Gastroesophageal sphincter (tissue), 4 donors: Measurements from ENCODE around the gene FBXL12. TPM values are rescaled to one million over a fixed set of nuclear protein-coding genes. Genes with fewer than 3 reads are reported as not detected.
A peak's percentile ranks its signal among the peaks of the same experiment; 100 is the strongest.
"Not testable (repeated sequence)": the region's sequence is repeated elsewhere in the genome, so short reads cannot be mapped to it uniquely, and the experiment has no call there.

Experiments used
- ATAC-seq: fragments of 150-250 bp; one replicate; pipeline ENCODE4 v1.9.1; 2016; ENCODE audit warnings: mild to moderate bottlenecking, moderate library complexity
- H3K27ac ChIP-seq, 4 donors: fragments of 200-600 bp; sonication (generic) in 3 of 4; 1 replicate in 3 of 4; 2 replicates in 1 of 4; pipeline ENCODE4 v1.5.1; 2016 to 2019
- H3K27me3 ChIP-seq: fragments of 200-600 bp; sonication (generic); one replicate; pipeline ENCODE4 v1.5.1; 2019
- H3K36me3 ChIP-seq, 2 donors: fragments of 200-600 bp; sonication (generic); one replicate each; pipeline ENCODE4 v1.5.1; 2019; ENCODE audit warnings: control low read depth in 1 of 2
- H3K4me1 ChIP-seq, 3 donors: fragments of 200-600 bp; sonication (generic); 1 replicate in 2 of 3; 2 replicates in 1 of 3; pipeline ENCODE4 v1.5.1; 2016 to 2019; ENCODE audit warnings: control low read depth in 2 of 3
- H3K4me3 ChIP-seq, 2 donors: fragments of 200-600 bp; sonication (generic); one replicate each; pipeline ENCODE4 v1.5.1; 2019; ENCODE audit warnings: mild to moderate bottlenecking in 1 of 2, moderate library complexity in 1 of 2
- H3K9me3 ChIP-seq, 3 donors: fragments of 200-600 bp; sonication (generic); one replicate each; pipeline ENCODE4 v1.5.1; 2017 to 2019; ENCODE audit warnings: control low read depth in 2 of 3
- CTCF ChIP-seq, 4 experiments: fragments of 200-600 bp in 2 of 4; fragments of 450-650 bp in 2 of 4; sonication (generic) in 1 of 4; IDR thresholded peaks; one replicate each; pipeline ENCODE4 v1.5.1; 2017 to 2019; ENCODE audit warnings: antibody characterized with exemption in 4 of 4, mild to moderate bottlenecking in 2 of 4, moderate library complexity in 2 of 4
- EP300 ChIP-seq: sonication (generic); formaldehyde crosslinking; IDR thresholded peaks from one replicate; pipeline ENCODE4 v1.6.1; 2017; ENCODE audit warnings: antibody characterized with exemption, mild to moderate bottlenecking
- POLR2A ChIP-seq, 2 donors: fragments of 450-650 bp; IDR thresholded peaks; one replicate each; pipeline ENCODE4 v1.6.1; 2017; ENCODE audit warnings: antibody characterized with exemption in 2 of 2, mild to moderate bottlenecking in 2 of 2, moderate library complexity in 1 of 2
- POLR2AphosphoS5 ChIP-seq: sonication (generic); formaldehyde crosslinking; IDR thresholded peaks from one replicate; pipeline ENCODE4 v1.6.1; 2017; ENCODE audit warnings: antibody characterized with exemption
- WGBS, 2 donors: methylation state at CpG; one replicate each; pipeline ENCODE4 v1.1.5; 2018; ENCODE audit warnings: low coverage in 1 of 2; 5-methylcytosine and 5-hydroxymethylcytosine counted together
- total RNA-seq, 4 donors: library from RNA; depleted of rRNA; stranded (reverse); fragments of >200 nt; gene quantifications; one replicate each; pipeline ENCODE4 v1.1.0, GENCODE V29; 2016

FBXL12 gene
- total RNA-seq, 4 donors from 2014 or later, result 17.2 to 27.1 (median 24.0) TPM

- Histone ChIP-seq H3K36me3 (peaks cover 0 to 89% of the 10 kb centered on the region in 2 donors), H3K4me3 (no peak overlapping the region), H3K27me3 (no peaks in the 10 kb centered on the region), H3K9me3 (peaks cover 0 to 10% (median 0%) of the 10 kb centered on the region in 3 donors), H3K27ac (no peak overlapping the region), H3K4me1 (peaks cover 0 to 21% (median 0%) of the 10 kb centered on the region in 3 donors)
- ATAC-seq, result no peak
- TF ChIP-seq POLR2AphosphoS5 (no peak), POLR2A (IDR thresholded peaks at IDR 0.05) (no peak), EP300 (no peak), CTCF (IDR thresholded peaks at IDR 0.05) (peak in 1 of 4 experiments; percentile 10)
- WGBS, 2 donors, result no CpG with 5 or more reads among the region's 4 CpGs
These were observed 29.2 kb upstream of the FBXL12 start for GRCh38 chr19:9848060-9848459.

- Histone ChIP-seq H3K4me3 (no peak overlapping the region), H3K4me1 (peaks cover 0 to 27% (median 0%) of the 10 kb centered on the region in 3 donors), H3K27me3 (no peaks in the 10 kb centered on the region), H3K36me3 (peaks cover 0 to 98% of the 10 kb centered on the region in 2 donors), H3K9me3 (peaks cover 0 to 10% (median 0%) of the 10 kb centered on the region in 3 donors), H3K27ac (no peak overlapping the region)
- 20% methylated on average over 2 of the region's 13 CpGs; no CpG with 5 or more reads in 1 of the 2 donors for WGBS, 2 donors
- TF ChIP-seq CTCF (IDR thresholded peaks at IDR 0.05), result peak in 3 of 4 experiments; percentile 32 to 45 (median 42)
- no peak for TF ChIP-seq POLR2A (IDR thresholded peaks at IDR 0.05)
- TF ChIP-seq POLR2AphosphoS5, result peak; percentile 14
- peak; percentile 81 for ATAC-seq
These were observed 28.3 kb upstream of the FBXL12 start for GRCh38 chr19:9847087-9847671.

- H3K9me3 ChIP-seq, H3K27me3 ChIP-seq, ATAC-seq, H3K4me3 ChIP-seq, H3K27ac ChIP-seq: not testable (repeated sequence)
- 89 to 93% methylated on average over 7 to 8 of the region's 12 CpGs for WGBS, 2 donors
- Histone ChIP-seq H3K36me3 (peaks cover 0 to 100% of the 10 kb centered on the region in 2 donors), H3K4me1 (peaks cover 0 to 33% (median 0%) of the 10 kb centered on the region in 3 donors)
These were observed 24.9 kb upstream of the FBXL12 start for GRCh38 chr19:9843626-9844273.

- 94 to 100% methylated on average over 1 to 2 of the region's 9 CpGs for WGBS, 2 donors
- Histone ChIP-seq H3K27me3 (no peaks in the 10 kb centered on the region), H3K4me1 (peaks cover 0 to 33% (median 0%) of the 10 kb centered on the region in 3 donors), H3K4me3 (no peak overlapping the region), H3K27ac (no peak overlapping the region), H3K9me3 (peaks cover 0 to 10% (median 0%) of the 10 kb centered on the region in 3 donors), H3K36me3 (peaks cover 0 to 100% of the 10 kb centered on the region in 2 donors)
- TF ChIP-seq POLR2A (IDR thresholded peaks at IDR 0.05) (no peak), POLR2AphosphoS5 (no peak), EP300 (no peak), CTCF (IDR thresholded peaks at IDR 0.05) (no peak)
- no peak for ATAC-seq
These were observed 24.2 kb upstream of the FBXL12 start for GRCh38 chr19:9842834-9843625.

GRCh38 chr19:9839415-9839814 lies 20.5 kb upstream of the FBXL12 start:
- no peak overlapping the region for H3K4me3 ChIP-seq
- peaks cover 0 to 78% of the 10 kb centered on the region in 2 donors for H3K36me3 ChIP-seq
- TF ChIP-seq CTCF (IDR thresholded peaks at IDR 0.05) (no peak), EP300 (no peak), POLR2AphosphoS5 (no peak), POLR2A (IDR thresholded peaks at IDR 0.05) (no peak)
- H3K27me3 ChIP-seq, result no peaks in the 10 kb centered on the region
- 43% methylated on average over 1 of the region's 1 CpG; no CpG with 5 or more reads in 1 of the 2 donors for WGBS, 2 donors
- no peak for ATAC-seq
- H3K27ac ChIP-seq, result no peak overlapping the region
- peaks cover 0 to 49% (median 5%) of the 10 kb centered on the region in 3 donors for H3K4me1 ChIP-seq
- peaks cover 0 to 10% (median 0%) of the 10 kb centered on the region in 3 donors for H3K9me3 ChIP-seq
